Vagina (tissue), 2 donors: Measurements from ENCODE around the gene ANGPTL3. TPM values are rescaled to one million over a fixed set of nuclear protein-coding genes. Genes with fewer than 3 reads are reported as not detected.
"Not testable (repeated sequence)": the region's sequence is repeated elsewhere in the genome, so short reads cannot be mapped to it uniquely, and the experiment has no call there.

Experiments
- DNase-seq, 2 donors: peaks; one replicate each; pipeline ENCODE4 v3.0.0-alpha.2; 2017; ENCODE audit errors: extremely low spot score in 2 of 2
- H3K27ac ChIP-seq: fragments of 200-600 bp; sonication (generic); one replicate; pipeline ENCODE4 v1.5.1; 2019
- H3K27me3 ChIP-seq: fragments of 200-600 bp; sonication (generic); one replicate; pipeline ENCODE4 v1.5.1; 2019
- H3K36me3 ChIP-seq, 2 donors: fragments of 200-600 bp; sonication (generic); one replicate each; pipeline ENCODE4 v1.5.1; 2017 to 2019
- H3K4me1 ChIP-seq: fragments of 200-600 bp; sonication (generic); one replicate; pipeline ENCODE4 v1.5.1; 2019
- H3K4me3 ChIP-seq, 2 donors: fragments of 200-600 bp; sonication (generic); 1 replicate in 1 of 2; 2 replicates in 1 of 2; pipeline ENCODE4 v1.5.1; 2016 to 2019
- H3K9me3 ChIP-seq: fragments of 200-600 bp; sonication (generic); one replicate; pipeline ENCODE4 v1.5.1; 2019
- POLR2A ChIP-seq, 2 donors: fragments of 450-650 bp; IDR thresholded peaks; one replicate each; pipeline ENCODE4 v1.6.1; 2017; ENCODE audit warnings: antibody characterized with exemption in 2 of 2, mild to moderate bottlenecking in 2 of 2, moderate library complexity in 2 of 2
- POLR2AphosphoS5 ChIP-seq, 2 donors: sonication (generic); formaldehyde crosslinking; IDR thresholded peaks; one replicate each; pipeline ENCODE4 v1.9.0; 2017; ENCODE audit warnings: antibody characterized with exemption in 2 of 2, mild to moderate bottlenecking in 2 of 2, low read depth in 1 of 2; ENCODE audit not compliant: insufficient read depth in 1 of 2
- intact Hi-C: fragments of 100-400 bp; cut with DNase I; formaldehyde crosslinking; loops from one replicate; pipeline ENCODE4 v1.15.1; 2023
- total RNA-seq: library from RNA; depleted of rRNA; stranded (reverse); fragments of >200 nt; gene quantifications from one replicate; pipeline ENCODE4 v1.2.3, GENCODE V29; 2016
- TF ChIP-seq, protein P1 (sequence below), 3 experiments: fragments of 450-650 bp in 2 of 3; fragments of 200-600 bp in 1 of 3; sonication (generic) in 1 of 3; IDR thresholded peaks; one replicate each; pipeline ENCODE4 v1.5.1; 2017 to 2019; ENCODE audit warnings: antibody characterized with exemption in 3 of 3, mild to moderate bottlenecking in 2 of 3, moderate library complexity in 2 of 3

The ANGPTL3 gene, protein sequence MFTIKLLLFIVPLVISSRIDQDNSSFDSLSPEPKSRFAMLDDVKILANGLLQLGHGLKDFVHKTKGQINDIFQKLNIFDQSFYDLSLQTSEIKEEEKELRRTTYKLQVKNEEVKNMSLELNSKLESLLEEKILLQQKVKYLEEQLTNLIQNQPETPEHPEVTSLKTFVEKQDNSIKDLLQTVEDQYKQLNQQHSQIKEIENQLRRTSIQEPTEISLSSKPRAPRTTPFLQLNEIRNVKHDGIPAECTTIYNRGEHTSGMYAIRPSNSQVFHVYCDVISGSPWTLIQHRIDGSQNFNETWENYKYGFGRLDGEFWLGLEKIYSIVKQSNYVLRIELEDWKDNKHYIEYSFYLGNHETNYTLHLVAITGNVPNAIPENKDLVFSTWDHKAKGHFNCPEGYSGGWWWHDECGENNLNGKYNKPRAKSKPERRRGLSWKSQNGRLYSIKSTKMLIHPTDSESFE
- total RNA-seq: not detected

DNA sequence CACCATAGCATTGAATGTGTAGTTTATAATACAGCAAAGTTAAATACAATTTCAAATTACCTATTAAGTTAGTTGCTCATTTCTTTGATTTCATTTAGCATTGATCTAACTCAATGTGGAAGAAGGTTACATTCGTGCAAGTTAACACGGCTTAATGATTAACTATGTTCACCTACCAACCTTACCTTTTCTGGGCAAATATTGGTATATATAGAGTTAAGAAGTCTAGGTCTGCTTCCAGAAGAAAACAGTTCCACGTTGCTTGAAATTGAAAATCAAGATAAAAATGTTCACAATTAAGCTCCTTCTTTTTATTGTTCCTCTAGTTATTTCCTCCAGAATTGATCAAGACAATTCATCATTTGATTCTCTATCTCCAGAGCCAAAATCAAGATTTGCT is at the start of gene ANGPTL3:
ANGPTL3 (plus strand) TSS at position 240 of the 400 bp plus-strand sequence; CDS start at position 287, 47 bp downstream.
- Histone ChIP-seq H3K36me3 (no peaks in the 10 kb centered on the region), H3K9me3 (no peaks in the 10 kb centered on the region)
- no peak for DNase-seq

DNA sequence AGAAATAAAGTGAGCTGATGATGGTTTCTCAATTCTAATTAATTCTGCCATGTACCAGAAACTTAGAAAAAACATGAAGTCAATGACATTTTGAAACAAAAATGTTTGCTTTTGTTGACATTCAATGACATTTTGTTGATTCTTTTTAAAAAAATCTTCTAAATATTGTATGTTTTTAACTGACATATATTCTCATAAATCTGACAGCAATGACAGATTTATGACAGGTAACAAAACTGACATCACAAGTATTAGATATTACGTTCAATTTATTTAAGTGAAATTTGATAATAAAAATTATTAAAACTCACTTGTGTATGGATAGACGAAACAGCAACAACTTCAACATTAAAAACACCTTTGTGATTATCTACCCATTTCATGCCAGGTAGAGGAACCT is 36.0 kb upstream of the ANGPTL3 start:
- Histone ChIP-seq H3K27ac (no peak overlapping the region), H3K9me3 (no peaks in the 10 kb centered on the region), H3K4me3 (no peak overlapping the region), H3K27me3 (no peaks in the 10 kb centered on the region), H3K36me3 (peaks cover 0 to 14% of the 10 kb centered on the region in 2 donors), H3K4me1 (no peaks in the 10 kb centered on the region)
- no peak for DNase-seq
- intact Hi-C loops: no loop called here
- TF ChIP-seq, protein P1, sequence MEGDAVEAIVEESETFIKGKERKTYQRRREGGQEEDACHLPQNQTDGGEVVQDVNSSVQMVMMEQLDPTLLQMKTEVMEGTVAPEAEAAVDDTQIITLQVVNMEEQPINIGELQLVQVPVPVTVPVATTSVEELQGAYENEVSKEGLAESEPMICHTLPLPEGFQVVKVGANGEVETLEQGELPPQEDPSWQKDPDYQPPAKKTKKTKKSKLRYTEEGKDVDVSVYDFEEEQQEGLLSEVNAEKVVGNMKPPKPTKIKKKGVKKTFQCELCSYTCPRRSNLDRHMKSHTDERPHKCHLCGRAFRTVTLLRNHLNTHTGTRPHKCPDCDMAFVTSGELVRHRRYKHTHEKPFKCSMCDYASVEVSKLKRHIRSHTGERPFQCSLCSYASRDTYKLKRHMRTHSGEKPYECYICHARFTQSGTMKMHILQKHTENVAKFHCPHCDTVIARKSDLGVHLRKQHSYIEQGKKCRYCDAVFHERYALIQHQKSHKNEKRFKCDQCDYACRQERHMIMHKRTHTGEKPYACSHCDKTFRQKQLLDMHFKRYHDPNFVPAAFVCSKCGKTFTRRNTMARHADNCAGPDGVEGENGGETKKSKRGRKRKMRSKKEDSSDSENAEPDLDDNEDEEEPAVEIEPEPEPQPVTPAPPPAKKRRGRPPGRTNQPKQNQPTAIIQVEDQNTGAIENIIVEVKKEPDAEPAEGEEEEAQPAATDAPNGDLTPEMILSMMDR (IDR thresholded peaks at IDR 0.05): no peak
- TF ChIP-seq POLR2A (IDR thresholded peaks at IDR 0.05) (no peak), POLR2AphosphoS5 (IDR thresholded peaks at IDR 0.05; ENCODE audit: insufficient read depth in 1 of 2, low read depth in 1 of 2) (no peak)

More for the DNA sequence above, at the start of gene ANGPTL3:
- Histone ChIP-seq H3K27ac (no peak within 1 kb of the TSS), H3K4me1 (no peaks in the 10 kb centered on the region), H3K4me3 (no peak within 1 kb of the TSS), H3K27me3 (no peaks in the 10 kb centered on the region)
- intact Hi-C loops: no loop called here
- TF ChIP-seq, protein P1 (IDR thresholded peaks at IDR 0.05): no peak
- TF ChIP-seq POLR2AphosphoS5 (IDR thresholded peaks at IDR 0.05; ENCODE audit: insufficient read depth in 1 of 2, low read depth in 1 of 2) (no peak), POLR2A (IDR thresholded peaks at IDR 0.05) (no peak)

DNA sequence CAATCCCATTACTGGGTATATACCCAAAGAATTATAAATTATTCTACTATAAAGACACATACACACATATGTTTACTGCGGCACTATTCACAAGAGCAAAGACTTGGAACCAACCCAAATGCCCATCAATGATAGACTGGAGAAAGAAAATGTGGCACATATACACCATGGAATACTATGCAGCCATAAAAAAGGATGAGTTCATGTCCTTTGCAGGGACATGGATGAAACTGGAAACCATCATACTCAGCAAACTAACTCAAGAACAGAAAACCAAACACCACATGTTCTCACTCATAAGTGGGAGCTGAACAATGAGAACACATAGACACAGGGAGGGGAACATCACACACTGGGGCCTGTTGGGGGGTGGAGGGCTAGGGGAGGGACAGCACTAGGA is 30.1 kb upstream of the ANGPTL3 start:
- H3K27ac ChIP-seq, H3K4me1 ChIP-seq, intact Hi-C loops, DNase-seq, H3K9me3 ChIP-seq, H3K4me3 ChIP-seq, H3K27me3 ChIP-seq: not testable (repeated sequence)
- H3K36me3 ChIP-seq: peaks cover 0 to 11% of the 10 kb centered on the region in 2 donors

DNA sequence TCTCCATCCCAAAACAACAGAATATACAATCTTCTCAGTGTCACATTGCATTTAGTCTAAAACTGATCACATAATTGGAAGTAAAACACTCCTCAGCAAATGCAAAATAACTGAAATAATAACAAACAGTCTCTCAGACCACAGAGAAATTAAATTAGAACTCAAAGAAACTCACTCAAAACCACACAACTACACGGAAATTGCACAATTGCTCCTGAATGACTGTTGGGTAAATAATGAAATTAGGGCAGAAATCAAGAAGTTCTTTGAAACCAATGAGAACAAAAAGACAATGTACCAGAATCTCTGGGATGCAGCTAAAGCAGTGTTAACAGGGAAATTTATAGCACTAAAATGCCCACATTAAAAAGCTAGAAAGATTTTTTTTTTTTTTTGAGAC is 29.4 kb upstream of the ANGPTL3 start:
- intact Hi-C loops, H3K9me3 ChIP-seq, H3K4me3 ChIP-seq, H3K27ac ChIP-seq, DNase-seq, H3K27me3 ChIP-seq, H3K4me1 ChIP-seq: not testable (repeated sequence)
- H3K36me3 ChIP-seq: peaks cover 0 to 18% of the 10 kb centered on the region in 2 donors

DNA sequence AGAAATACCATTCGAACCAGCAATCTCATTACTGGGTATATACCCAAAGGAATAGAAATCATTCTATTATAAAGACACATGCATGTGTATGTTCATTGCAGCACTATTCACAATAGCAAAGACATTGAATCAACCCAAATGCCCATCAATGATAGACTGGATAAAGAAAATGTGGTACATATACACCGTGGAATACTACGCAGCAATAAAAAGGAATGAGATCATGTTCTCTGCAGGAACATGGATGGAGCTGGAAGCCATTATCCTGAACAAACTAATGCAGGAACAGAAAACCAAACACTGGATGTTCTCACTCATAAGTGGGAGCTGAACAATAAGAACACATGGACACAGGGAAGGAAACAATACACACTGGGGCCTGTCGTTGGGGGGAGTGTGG is 25.8 kb upstream of the ANGPTL3 start:
- H3K9me3 ChIP-seq, intact Hi-C loops, DNase-seq, H3K4me1 ChIP-seq, H3K4me3 ChIP-seq, H3K27ac ChIP-seq, H3K27me3 ChIP-seq: not testable (repeated sequence)
- peaks cover 0 to 29% of the 10 kb centered on the region in 2 donors for H3K36me3 ChIP-seq

DNA sequence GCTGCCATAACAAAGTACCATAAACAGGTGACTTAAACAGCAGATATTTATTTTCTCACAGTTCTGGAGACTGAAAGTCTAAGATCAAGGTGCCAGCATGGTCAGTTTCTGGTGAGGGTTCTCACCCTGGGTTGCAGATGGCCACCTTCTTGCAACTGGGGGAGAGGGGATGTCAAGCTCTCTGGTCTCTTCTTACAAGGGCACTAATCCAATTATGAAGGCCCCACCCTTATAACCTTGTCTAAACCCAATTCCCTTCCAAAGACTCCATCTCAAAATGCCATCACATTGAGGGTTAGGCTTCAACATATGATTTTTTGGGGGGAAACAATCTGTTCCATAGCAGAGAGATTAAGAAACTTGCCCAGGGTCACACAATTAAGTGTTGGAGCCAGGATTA is 24.8 kb upstream of the ANGPTL3 start:
- TF ChIP-seq POLR2A (IDR thresholded peaks at IDR 0.05) (no peak), POLR2AphosphoS5 (IDR thresholded peaks at IDR 0.05; ENCODE audit: insufficient read depth in 1 of 2, low read depth in 1 of 2) (no peak)
- TF ChIP-seq, protein P1 (IDR thresholded peaks at IDR 0.05): no peak
- Histone ChIP-seq H3K27me3 (no peaks in the 10 kb centered on the region), H3K9me3 (no peaks in the 10 kb centered on the region), H3K27ac (no peak overlapping the region), H3K4me1 (no peaks in the 10 kb centered on the region), H3K4me3 (no peak overlapping the region), H3K36me3 (peaks cover 0 to 29% of the 10 kb centered on the region in 2 donors)
- no peak for DNase-seq
- intact Hi-C loops: no loop called here
